SK-N-SH treated with all-trans-retinoic acid at 6 μM for 48 hours (cell line): Measurements from ENCODE around the gene LARGE1.

Source experiments
- ARNTL ChIP-seq: fragments of 450-650 bp; formaldehyde crosslinking; IDR thresholded peaks from 2 replicates; pipeline ENCODE4 v1.5.0; 2020; ENCODE audit warnings: low read depth, mild to moderate bottlenecking, moderate library complexity, borderline replicate concordance
- ESRRG ChIP-seq: fragments of 250-450 bp; sonication (Bioruptor Pico); IDR thresholded peaks from 2 replicates; pipeline ENCODE4 v1.6.1; 2021; ENCODE audit warnings: mild to moderate bottlenecking
- ISL1 ChIP-seq: fragments of 250-450 bp; sonication (Bioruptor Pico); IDR thresholded peaks from 2 replicates; pipeline ENCODE4 v2.1.2; 2022; ENCODE audit warnings: mild to moderate bottlenecking, moderate library complexity
- PATZ1 ChIP-seq: fragments of 250-450 bp; sonication (Bioruptor Pico); IDR thresholded peaks from 2 replicates; pipeline ENCODE4 v1.8.0; 2020; ENCODE audit warnings: mild to moderate bottlenecking, moderate library complexity, borderline replicate concordance
- PPARA ChIP-seq: fragments of 250-450 bp; sonication (Bioruptor Pico); IDR thresholded peaks from 2 replicates; pipeline ENCODE4 v1.5.0; 2020; ENCODE audit warnings: mild to moderate bottlenecking, borderline replicate concordance
- RARB ChIP-seq: fragments of 250-450 bp; sonication (Bioruptor Pico); IDR thresholded peaks from 2 replicates; pipeline ENCODE4 v1.8.0; 2021; ENCODE audit warnings: mild to moderate bottlenecking, moderate library complexity
- TCF4 ChIP-seq: fragments of 250-450 bp; sonication (Bioruptor Pico); IDR thresholded peaks from 2 replicates; pipeline ENCODE4 v1.8.0; 2021; ENCODE audit warnings: mild to moderate bottlenecking, moderate library complexity, borderline replicate concordance
- ZFP3 ChIP-seq: fragments of 250-450 bp; sonication (Bioruptor Pico); IDR thresholded peaks from 2 replicates; pipeline ENCODE4 v1.5.0; 2020; ENCODE audit warnings: mild to moderate bottlenecking, moderate library complexity
- ZFP30 ChIP-seq: fragments of 450-650 bp; formaldehyde crosslinking; IDR thresholded peaks from 2 replicates; pipeline ENCODE4 v1.5.0; 2022; ENCODE audit warnings: mild to moderate bottlenecking, moderate library complexity
- ZNF70 ChIP-seq: fragments of 450-650 bp; formaldehyde crosslinking; IDR thresholded peaks from 2 replicates; pipeline ENCODE4 v1.5.0; 2020; ENCODE audit warnings: mild to moderate bottlenecking, moderate library complexity
- ZNF8 ChIP-seq: fragments of 450-650 bp; formaldehyde crosslinking; IDR thresholded peaks from 2 replicates; pipeline ENCODE4 v1.5.0; 2020; ENCODE audit warnings: mild to moderate bottlenecking, moderate library complexity
- TF ChIP-seq, protein P1 (sequence below): fragments of 250-450 bp; sonication (Bioruptor Pico); IDR thresholded peaks from 2 replicates; pipeline ENCODE4 v1.5.1; 2020; ENCODE audit warnings: low read depth, mild to moderate bottlenecking, moderate library complexity

DNA sequence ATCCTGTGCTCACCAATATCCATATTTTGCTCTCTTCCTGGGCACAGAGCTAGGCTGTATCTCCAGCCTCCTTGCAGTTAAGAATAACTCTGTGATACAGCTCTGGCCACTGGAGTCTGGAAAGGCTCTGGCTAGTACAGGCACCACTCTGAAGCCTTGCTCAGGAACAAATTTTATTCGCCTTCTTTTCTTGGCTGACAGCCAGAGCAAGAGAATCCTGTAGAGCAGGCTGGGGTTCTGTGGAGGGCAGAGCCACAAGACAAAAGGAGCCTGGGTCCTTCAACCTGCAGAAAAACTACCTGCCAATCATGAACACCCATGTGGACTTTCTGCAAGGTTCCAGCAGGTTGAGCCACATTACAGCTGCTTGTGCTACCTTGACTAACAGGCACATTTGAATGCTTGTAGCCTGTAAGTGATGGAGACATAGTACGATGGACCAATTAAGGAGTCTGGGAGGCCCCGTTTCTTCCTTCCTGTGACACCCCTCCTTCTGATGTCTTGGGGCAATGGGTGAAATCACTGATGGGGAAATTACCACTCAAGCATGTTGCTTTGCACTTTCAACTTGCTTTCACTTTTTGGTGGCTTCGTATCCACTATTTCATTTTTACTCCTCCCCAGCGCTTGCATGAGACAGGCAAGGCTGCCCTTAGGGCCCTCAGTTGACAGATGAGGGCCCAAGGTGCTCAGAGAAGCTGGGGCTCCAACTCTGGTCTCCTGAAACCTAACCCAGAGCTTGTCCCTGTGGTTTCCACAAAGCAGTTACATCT lies 594.9 kb downstream of the LARGE1 start:
- TF ChIP-seq ZFP30 = no peak
- TF ChIP-seq ZNF8 = no peak
- no peak for TF ChIP-seq PATZ1 (CRISPR knock-in tag)
- no peak for TF ChIP-seq PPARA
- TF ChIP-seq, protein P1, sequence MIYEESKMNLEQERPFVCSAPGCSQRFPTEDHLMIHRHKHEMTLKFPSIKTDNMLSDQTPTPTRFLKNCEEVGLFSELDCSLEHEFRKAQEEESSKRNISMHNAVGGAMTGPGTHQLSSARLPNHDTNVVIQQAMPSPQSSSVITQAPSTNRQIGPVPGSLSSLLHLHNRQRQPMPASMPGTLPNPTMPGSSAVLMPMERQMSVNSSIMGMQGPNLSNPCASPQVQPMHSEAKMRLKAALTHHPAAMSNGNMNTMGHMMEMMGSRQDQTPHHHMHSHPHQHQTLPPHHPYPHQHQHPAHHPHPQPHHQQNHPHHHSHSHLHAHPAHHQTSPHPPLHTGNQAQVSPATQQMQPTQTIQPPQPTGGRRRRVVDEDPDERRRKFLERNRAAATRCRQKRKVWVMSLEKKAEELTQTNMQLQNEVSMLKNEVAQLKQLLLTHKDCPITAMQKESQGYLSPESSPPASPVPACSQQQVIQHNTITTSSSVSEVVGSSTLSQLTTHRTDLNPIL (CRISPR knock-in tag) = no peak
- TF ChIP-seq ZFP3 (CRISPR knock-in tag) = no peak
- TF ChIP-seq ESRRG = no peak
- TF ChIP-seq ARNTL (CRISPR knock-in tag) = no peak
- no peak for TF ChIP-seq ZNF70
- TF ChIP-seq RARB = no peak
- no peak for TF ChIP-seq ISL1 (CRISPR knock-in tag)
- no peak for TF ChIP-seq TCF4 (CRISPR knock-in tag)
